Measurements from ENCODE around the gene DZIP3.

GRCh38 chr3:108662142-108662738 is 72.7 kb downstream of the DZIP3 start:
- no peak for TF ChIP-seq POLR2A (IDR thresholded peaks at IDR 0.05)
- TF ChIP-seq CTCF (IDR thresholded peaks at IDR 0.05), result peak; percentile 60 to 91 (median 72)

Measured in testis (tissue), 2 donors.